Type B pancreatic cell (in vitro differentiated cells): ENCODE results near the gene PLEKHG4. TPM values are rescaled to one million over a fixed set of nuclear protein-coding genes. Genes with fewer than 3 reads are reported as not detected.

Experiments
- DNase-seq: peaks from one replicate; pipeline ENCODE4 v3.0.0; 2021; ENCODE audit warnings: mixed read lengths; ENCODE audit not compliant: unreplicated experiment; ENCODE audit errors: extremely low spot score
- H3K27ac Mint-ChIP-seq: 2 replicates; pipeline ENCODE4 v1.8.0; 2021; ENCODE audit warnings: mild to moderate bottlenecking, mixed read lengths
- H3K27me3 Mint-ChIP-seq: 2 replicates; pipeline ENCODE4 v1.8.0; 2021; ENCODE audit warnings: mixed read lengths
- H3K36me3 Mint-ChIP-seq: 2 replicates; pipeline ENCODE4 v1.8.0; 2021; ENCODE audit warnings: mixed read lengths
- H3K4me1 Mint-ChIP-seq: one replicate; pipeline ENCODE4 v1.8.0; 2021; ENCODE audit warnings: mixed read lengths; ENCODE audit not compliant: unreplicated experiment
- H3K4me3 Mint-ChIP-seq: 2 replicates; pipeline ENCODE4 v1.8.0; 2021; ENCODE audit warnings: mild to moderate bottlenecking, mixed read lengths
- H3K9me3 Mint-ChIP-seq: 2 replicates; pipeline ENCODE4 v1.8.0; 2021; ENCODE audit warnings: mixed read lengths
- CTCF ChIP-seq: fragments of 200-600 bp; sonication (generic); conservative IDR thresholded peaks from 2 replicates; pipeline ENCODE4 v1.5.0; 2021; ENCODE audit warnings: antibody characterized with exemption, mild to moderate bottlenecking
- total RNA-seq: library from RNA; stranded (reverse); gene quantifications from 2 replicates; pipeline ENCODE4 v1.2.1, GENCODE V29; 2021; ENCODE audit warnings: low replicate concordance

The PLEKHG4 gene
- total RNA-seq, 1 donor from 2014 or later: 3.8 TPM

GRCh38 chr16:67268136-67268579 is 11.2 kb upstream of the PLEKHG4 start:
- DNase-seq: no peak
- no peak overlapping the region for H3K27ac Mint-ChIP-seq

DNA sequence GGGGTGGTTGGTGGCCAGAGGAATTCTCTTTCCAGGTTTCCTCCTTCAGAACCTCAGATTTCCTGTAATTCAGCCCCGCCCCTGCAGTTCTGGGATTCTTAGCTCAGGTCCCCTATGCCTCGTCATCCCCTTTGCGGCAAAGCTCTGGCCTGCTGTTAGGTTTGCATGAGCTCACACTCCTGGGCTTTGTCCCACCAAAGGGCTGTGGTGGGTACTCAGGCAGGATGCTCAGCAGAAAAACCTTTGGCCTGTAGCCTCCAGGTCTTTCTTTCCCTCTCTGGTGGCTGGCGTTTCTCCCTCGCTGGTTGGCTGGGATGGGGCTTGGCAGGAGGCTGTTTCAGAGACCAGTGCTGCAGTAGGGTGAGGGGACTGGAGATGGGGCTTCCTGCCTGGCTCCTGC is 9.6 kb upstream of the PLEKHG4 start:
- TF ChIP-seq CTCF: no peak
- no peak for DNase-seq
- peaks cover 3% of the 10 kb centered on the region for H3K27me3 Mint-ChIP-seq
- no peaks in the 10 kb centered on the region for H3K9me3 Mint-ChIP-seq
- no peak overlapping the region for H3K27ac Mint-ChIP-seq
- H3K4me3 Mint-ChIP-seq: no peak overlapping the region
- H3K36me3 Mint-ChIP-seq: no peaks in the 10 kb centered on the region
- no peaks in the 10 kb centered on the region for H3K4me1 Mint-ChIP-seq

More at GRCh38 chr16:67268136-67268579, 11.2 kb upstream of the PLEKHG4 start:
- no peaks in the 10 kb centered on the region for H3K36me3 Mint-ChIP-seq
- H3K4me1 Mint-ChIP-seq: no peaks in the 10 kb centered on the region
- H3K27me3 Mint-ChIP-seq: peaks cover 11% of the 10 kb centered on the region
- no peaks in the 10 kb centered on the region for H3K9me3 Mint-ChIP-seq
- no peak for TF ChIP-seq CTCF
- no peak overlapping the region for H3K4me3 Mint-ChIP-seq

DNA sequence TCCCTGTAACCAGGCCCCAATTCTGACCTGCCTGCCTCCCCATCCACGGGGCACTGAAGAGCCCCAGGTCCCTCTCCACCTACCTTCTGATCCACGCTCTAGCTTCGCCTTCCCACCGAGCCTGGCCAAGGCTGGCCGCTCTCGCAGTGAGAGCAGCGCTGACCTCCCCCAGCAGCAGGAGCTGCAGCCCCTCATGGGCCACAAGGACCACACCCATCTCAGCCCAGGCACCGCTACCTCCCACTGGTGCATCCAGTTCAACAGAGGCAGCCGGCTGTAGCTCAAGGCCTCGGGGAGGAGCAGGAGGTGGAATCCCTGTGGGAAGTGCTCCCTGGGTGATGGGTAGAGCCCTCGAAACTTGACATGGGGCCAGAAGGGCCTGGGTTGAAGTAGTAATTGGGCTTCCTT is 8.4 kb upstream of the PLEKHG4 start:
- Mint-ChIP-seq H3K36me3 (no peaks in the 10 kb centered on the region), H3K27me3 (peaks cover 3% of the 10 kb centered on the region), H3K4me3 (no peak overlapping the region), H3K27ac (no peak overlapping the region), H3K9me3 (no peaks in the 10 kb centered on the region), H3K4me1 (no peaks in the 10 kb centered on the region)
- DNase-seq: no peak
- no peak for TF ChIP-seq CTCF

DNA sequence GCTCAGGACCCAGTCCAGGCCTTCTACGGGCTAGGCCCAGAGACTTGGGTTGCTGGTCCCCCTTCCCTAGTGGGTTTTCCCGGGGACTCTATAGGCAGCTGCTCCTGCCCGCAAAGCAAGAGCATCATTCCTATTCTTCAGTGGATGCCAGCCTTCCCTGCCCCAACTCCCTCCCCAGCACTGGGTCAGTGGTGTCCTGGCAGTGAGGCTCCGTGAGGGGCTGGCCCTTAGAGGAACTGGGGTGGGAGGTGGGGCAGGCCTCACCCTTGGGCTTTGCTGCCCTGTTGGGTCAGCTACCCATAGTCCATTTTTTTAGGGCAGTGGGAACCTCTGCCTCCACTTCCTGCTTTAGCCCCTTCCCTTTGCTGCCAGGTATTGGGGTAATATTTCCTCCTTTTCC is 7.9 kb upstream of the PLEKHG4 start:
- no peak for DNase-seq
- Mint-ChIP-seq H3K27me3 (no peaks in the 10 kb centered on the region), H3K27ac (no peak overlapping the region), H3K4me3 (no peak overlapping the region), H3K36me3 (no peaks in the 10 kb centered on the region), H3K9me3 (no peaks in the 10 kb centered on the region), H3K4me1 (no peaks in the 10 kb centered on the region)
- no peak for TF ChIP-seq CTCF

GRCh38 chr16:67275321-67275720 is 4.0 kb upstream of the PLEKHG4 start:
- no peaks in the 10 kb centered on the region for H3K36me3 Mint-ChIP-seq
- H3K9me3 Mint-ChIP-seq: no peaks in the 10 kb centered on the region
- H3K4me3 Mint-ChIP-seq: no peak overlapping the region
- DNase-seq: no peak
- no peaks in the 10 kb centered on the region for H3K4me1 Mint-ChIP-seq
- H3K27me3 Mint-ChIP-seq: no peaks in the 10 kb centered on the region
- TF ChIP-seq CTCF: no peak
- H3K27ac Mint-ChIP-seq: no peak overlapping the region
